H1 (cell line): ENCODE data around the gene MGAT5B. TPM values are rescaled to one million over a fixed set of nuclear protein-coding genes. Genes with fewer than 3 reads are reported as not detected.

Experiments
- ATF3 ChIP-seq: IDR thresholded peaks from 2 replicates; pipeline ENCODE4 v1.6.1; 2011; ENCODE audit warnings: low read depth, mild to moderate bottlenecking, low read length; ENCODE audit not compliant: insufficient read depth
- BACH1 ChIP-seq: IDR thresholded peaks from 2 replicates; pipeline ENCODE4 v1.6.1; 2012; ENCODE audit warnings: low read length, improper control_type of control experiment
- BRCA1 ChIP-seq: IDR thresholded peaks from 2 replicates; pipeline ENCODE4 v1.6.1; 2012; ENCODE audit warnings: low read depth, low read length, improper control_type of control experiment
- CTCF ChIP-seq, 3 experiments: IDR thresholded peaks; 1 replicate in 2 of 3; 2 replicates in 1 of 3; pipeline versions ENCODE4 v1.5.1 to v1.6.1; 2011; ENCODE audit warnings: low read length in 3 of 3, mild to moderate bottlenecking in 3 of 3, inconsistent platforms in 2 of 3, low read depth in 1 of 3, moderate library complexity in 1 of 3; ENCODE audit not compliant: insufficient read depth in 1 of 3; ENCODE audit errors: control extremely low read depth in 1 of 3
- EP300 ChIP-seq, 2 experiments: IDR thresholded peaks; 1 replicate in 1 of 2; 2 replicates in 1 of 2; pipeline ENCODE4 v1.6.1; 2011 to 2012; ENCODE audit warnings: low read depth in 2 of 2, low read length in 2 of 2, mild to moderate bottlenecking in 2 of 2, borderline replicate concordance in 1 of 2, inconsistent platforms in 1 of 2, moderate library complexity in 1 of 2
- MAFK ChIP-seq: IDR thresholded peaks from 2 replicates; pipeline ENCODE4 v1.6.1; 2012; ENCODE audit warnings: low read depth, mild to moderate bottlenecking, improper control_type of control experiment, low read length
- PHF8 ChIP-seq: fragments of 200-600 bp; sonication (generic); conservative IDR thresholded peaks from 2 replicates; pipeline ENCODE4 v1.7.1; 2012; ENCODE audit warnings: low read depth, mild to moderate bottlenecking, inconsistent platforms, low read length, moderate library complexity
- polyA plus RNA-seq, 7 experiments: library from polyadenylated mRNA; depleted of rRNA in 3 of 7; stranded (reverse) in 5 of 7; unstranded in 2 of 7; fragments of >200 nt in 5 of 7; fragments of 200-250 nt in 2 of 7; gene quantifications; 1 replicate in 5 of 7; 2 replicates in 1 of 7; 4 replicates in 1 of 7; pipeline versions ENCODE4 v1.2.1 to v1.2.3, GENCODE V29; 2011 to 2013; ENCODE audit warnings: missing spikeins in 2 of 7, mixed read lengths in 2 of 7
- total RNA-seq: library from RNA; stranded (reverse); fragmentation: NEBNext Ultra II Directional; extraction: Animal tissue kit (Norgen Biotek cat#: 25700); gene quantifications from 2 replicates; pipeline ENCODE4 v1.2.1, GENCODE V29; 2021

Gene MGAT5B
- total and polyA plus RNA-seq, 2 of the 8 experiments (the other 6 are each of a cell fraction or from before 2014, with no cell fraction given): 7.9 to 8.2 TPM

GRCh38 chr17:76932402-76933333, 64.5 kb downstream of the MGAT5B start (continued):
- TF ChIP-seq ATF3 (no peak), PHF8 (no peak), EP300 (IDR thresholded peaks at IDR 0.05; ENCODE audit: borderline replicate concordance in 1 of 2, low read depth in 2 of 2, low read length in 2 of 2) (no peak), BACH1 (no peak), CTCF (IDR thresholded peaks at IDR 0.05; ENCODE audit: control extremely low read depth in 1 of 3, insufficient read depth in 1 of 3, low read depth in 1 of 3, low read length in 3 of 3) (no peak), MAFK (no peak), BRCA1 (no peak)
